Neural cell (in vitro differentiated cells): Measurements from ENCODE around the gene TRPV5. TPM values are rescaled to one million over a fixed set of nuclear protein-coding genes. Genes with fewer than 3 reads are reported as not detected.

Experiments used
- H2AFZ ChIP-seq: fragments of 200-600, 300-800 bp; sonication (generic), shearing (Covaris generic); 2 replicates; pipeline ENCODE4 v1.6.0; 2014; ENCODE audit warnings: low read depth, mild to moderate bottlenecking, antibody characterized with exemption, low read length, moderate library complexity
- H3F3A ChIP-seq: fragments of 200-600 bp; shearing (Covaris generic); 2 replicates; pipeline ENCODE4 v1.6.1; 2016; ENCODE audit warnings: mild to moderate bottlenecking, moderate library complexity, mixed read lengths, antibody characterized with exemption, low read length; ENCODE audit not compliant: insufficient read depth, poor library complexity, severe bottlenecking
- H3K27ac ChIP-seq: fragments of 200-600, 300-800 bp; sonication (generic), shearing (Covaris generic); 2 replicates; pipeline ENCODE4 v1.5.1; 2014; ENCODE audit warnings: mild to moderate bottlenecking, low read length, moderate library complexity
- H3K27me3 ChIP-seq: fragments of 300-800, 200-600 bp; sonication (generic), shearing (Covaris generic); 2 replicates; pipeline ENCODE4 v1.6.0; 2014; ENCODE audit warnings: mild to moderate bottlenecking, low read depth, low read length, moderate library complexity; ENCODE audit not compliant: insufficient read depth
- H3K36me3 ChIP-seq: fragments of 300-800, 200-600 bp; sonication (generic), shearing (Covaris generic); 2 replicates; pipeline ENCODE4 v1.5.1; 2014; ENCODE audit warnings: mild to moderate bottlenecking, antibody characterized with exemption, low read length, moderate library complexity; ENCODE audit not compliant: insufficient read depth
- H3K4me2 ChIP-seq: fragments of 300-800, 200-600 bp; sonication (generic), shearing (Covaris generic); 2 replicates; pipeline ENCODE4 v1.6.0; 2014; ENCODE audit warnings: mild to moderate bottlenecking, low read length
- H3K4me3 ChIP-seq: fragments of 300-800, 200-600 bp; sonication (generic), shearing (Covaris generic); 2 replicates; pipeline ENCODE4 v1.5.1; 2014; ENCODE audit warnings: mild to moderate bottlenecking, low read length, moderate library complexity
- H3K79me2 ChIP-seq: fragments of 200-600 bp; shearing (Covaris generic); replicated peaks from 2 replicates; pipeline ENCODE4 v1.6.0; 2014; ENCODE audit warnings: mild to moderate bottlenecking, low read length, moderate library complexity; ENCODE audit not compliant: insufficient read depth
- H3K9ac ChIP-seq: fragments of 300-800, 200-600 bp; sonication (generic), shearing (Covaris generic); 2 replicates; pipeline ENCODE4 v1.6.1; 2016; ENCODE audit warnings: mild to moderate bottlenecking, low read length, mixed read lengths
- H3K9me2 ChIP-seq: fragments of 200-600 bp; shearing (Covaris generic); 2 replicates; pipeline ENCODE4 v1.6.1; 2016; ENCODE audit warnings: mild to moderate bottlenecking, low read length, mixed read lengths; ENCODE audit not compliant: insufficient read depth
- H3K9me3 ChIP-seq: fragments of 200-600, 300-800 bp; sonication (generic), shearing (Covaris generic); 2 replicates; pipeline ENCODE4 v1.6.1; 2016; ENCODE audit warnings: mild to moderate bottlenecking, mixed run types, low read length, moderate library complexity, mixed read lengths
- H4K20me1 ChIP-seq: fragments of 200-600 bp; shearing (Covaris generic); 2 replicates; pipeline ENCODE4 v1.6.1; 2016; ENCODE audit warnings: mild to moderate bottlenecking, mixed run types; ENCODE audit not compliant: insufficient read depth
- CTCF ChIP-seq: fragments of 450-650 bp; IDR thresholded peaks from 2 replicates; pipeline ENCODE4 v1.5.1; 2014; ENCODE audit warnings: antibody characterized with exemption, mild to moderate bottlenecking, moderate library complexity; ENCODE audit not compliant: poor library complexity, severe bottlenecking
- EP300 ChIP-seq: fragments of 450-650 bp; conservative IDR thresholded peaks from 2 replicates; pipeline ENCODE4 v1.6.1; 2014; ENCODE audit warnings: antibody characterized with exemption, mild to moderate bottlenecking, moderate library complexity; ENCODE audit not compliant: poor library complexity, severe bottlenecking
- EZH2 ChIP-seq: fragments of 200-600, 300-800 bp; shearing (Covaris generic), sonication (generic); IDR thresholded peaks from 2 replicates; pipeline ENCODE4 v1.6.1; 2014; ENCODE audit warnings: antibody characterized with exemption, low read length, borderline replicate concordance, mild to moderate bottlenecking; ENCODE audit not compliant: insufficient read depth, poor library complexity, severe bottlenecking
- MXI1 ChIP-seq: fragments of 450-650 bp; conservative IDR thresholded peaks from 2 replicates; pipeline ENCODE4 v1.6.1; 2014; ENCODE audit warnings: antibody characterized with exemption, mild to moderate bottlenecking; ENCODE audit not compliant: poor library complexity, severe bottlenecking
- POLR2AphosphoS5 ChIP-seq: IDR thresholded peaks from 2 replicates; pipeline ENCODE4 v1.6.1; 2012
- RAD21 ChIP-seq: fragments of 450-650 bp; conservative IDR thresholded peaks from 2 replicates; pipeline ENCODE4 v1.6.1; 2014; ENCODE audit warnings: antibody characterized with exemption, mild to moderate bottlenecking, moderate library complexity
- SMC3 ChIP-seq: fragments of 450-650 bp; conservative IDR thresholded peaks from 2 replicates; pipeline ENCODE4 v1.6.1; 2014; ENCODE audit warnings: antibody characterized with exemption, mild to moderate bottlenecking, moderate library complexity; ENCODE audit not compliant: poor library complexity
- TAF1 ChIP-seq: IDR thresholded peaks from 2 replicates; pipeline ENCODE4 v1.6.1; 2012; ENCODE audit warnings: low read depth
- polyA plus RNA-seq: library from polyadenylated mRNA; depleted of rRNA; stranded (reverse); fragments of >200 nt; gene quantifications from 2 replicates; pipeline ENCODE4 v1.2.3, GENCODE V29; 2014
- TF ChIP-seq, protein P1 (sequence below): IDR thresholded peaks from 2 replicates; pipeline ENCODE4 v1.6.1; 2012; ENCODE audit warnings: borderline replicate concordance

The TRPV5 gene
- polyA plus RNA-seq, 1 donor from 2014 or later: not detected

GRCh38 chr7:142913566-142913965 lies 20.0 kb downstream of the TRPV5 start:
- Histone ChIP-seq H3K9ac (no peak overlapping the region), H2AFZ (no peak overlapping the region), H4K20me1 (no peaks in the 10 kb centered on the region), H3K9me3 (no peaks in the 10 kb centered on the region), H3K4me3 (no peak overlapping the region), H3K27me3 (no peaks in the 10 kb centered on the region), H3K9me2 (no peaks in the 10 kb centered on the region), H3F3A (no peaks in the 10 kb centered on the region), H3K36me3 (no peaks in the 10 kb centered on the region), H3K4me2 (no peak overlapping the region), H3K27ac (no peak overlapping the region), H3K79me2 (no peaks in the 10 kb centered on the region)
- no peak for TF ChIP-seq MXI1
- no peak for TF ChIP-seq SMC3
- TF ChIP-seq POLR2AphosphoS5: no peak
- TF ChIP-seq CTCF: no peak
- no peak for TF ChIP-seq RAD21
- TF ChIP-seq, protein P1, sequence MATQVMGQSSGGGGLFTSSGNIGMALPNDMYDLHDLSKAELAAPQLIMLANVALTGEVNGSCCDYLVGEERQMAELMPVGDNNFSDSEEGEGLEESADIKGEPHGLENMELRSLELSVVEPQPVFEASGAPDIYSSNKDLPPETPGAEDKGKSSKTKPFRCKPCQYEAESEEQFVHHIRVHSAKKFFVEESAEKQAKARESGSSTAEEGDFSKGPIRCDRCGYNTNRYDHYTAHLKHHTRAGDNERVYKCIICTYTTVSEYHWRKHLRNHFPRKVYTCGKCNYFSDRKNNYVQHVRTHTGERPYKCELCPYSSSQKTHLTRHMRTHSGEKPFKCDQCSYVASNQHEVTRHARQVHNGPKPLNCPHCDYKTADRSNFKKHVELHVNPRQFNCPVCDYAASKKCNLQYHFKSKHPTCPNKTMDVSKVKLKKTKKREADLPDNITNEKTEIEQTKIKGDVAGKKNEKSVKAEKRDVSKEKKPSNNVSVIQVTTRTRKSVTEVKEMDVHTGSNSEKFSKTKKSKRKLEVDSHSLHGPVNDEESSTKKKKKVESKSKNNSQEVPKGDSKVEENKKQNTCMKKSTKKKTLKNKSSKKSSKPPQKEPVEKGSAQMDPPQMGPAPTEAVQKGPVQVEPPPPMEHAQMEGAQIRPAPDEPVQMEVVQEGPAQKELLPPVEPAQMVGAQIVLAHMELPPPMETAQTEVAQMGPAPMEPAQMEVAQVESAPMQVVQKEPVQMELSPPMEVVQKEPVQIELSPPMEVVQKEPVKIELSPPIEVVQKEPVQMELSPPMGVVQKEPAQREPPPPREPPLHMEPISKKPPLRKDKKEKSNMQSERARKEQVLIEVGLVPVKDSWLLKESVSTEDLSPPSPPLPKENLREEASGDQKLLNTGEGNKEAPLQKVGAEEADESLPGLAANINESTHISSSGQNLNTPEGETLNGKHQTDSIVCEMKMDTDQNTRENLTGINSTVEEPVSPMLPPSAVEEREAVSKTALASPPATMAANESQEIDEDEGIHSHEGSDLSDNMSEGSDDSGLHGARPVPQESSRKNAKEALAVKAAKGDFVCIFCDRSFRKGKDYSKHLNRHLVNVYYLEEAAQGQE: no peak
- TF ChIP-seq EP300: no peak
- no peak for TF ChIP-seq TAF1
- TF ChIP-seq EZH2: no peak

DNA sequence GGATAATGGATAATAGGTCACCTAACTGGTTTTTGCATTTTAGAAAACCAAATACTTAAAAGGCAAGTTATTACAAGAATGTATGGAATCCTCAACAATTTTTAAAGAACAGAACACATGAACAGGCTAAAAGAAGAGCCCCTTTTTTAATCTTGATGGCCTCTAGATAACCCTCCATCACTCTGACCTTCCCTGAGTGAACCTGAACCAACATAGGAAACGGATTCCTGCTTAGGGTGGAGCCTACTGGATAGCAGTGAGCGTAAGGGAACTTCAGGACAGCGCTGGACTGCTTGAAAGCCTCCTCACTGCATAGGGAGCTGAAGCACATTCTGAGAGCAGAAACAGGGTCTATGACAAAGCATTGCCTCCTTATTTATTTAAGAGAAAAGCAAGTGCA lies 20.5 kb downstream of the TRPV5 start:
- H3F3A ChIP-seq: no peaks in the 10 kb centered on the region
- no peaks in the 10 kb centered on the region for H3K9me3 ChIP-seq
- no peaks in the 10 kb centered on the region for H3K79me2 ChIP-seq
- no peaks in the 10 kb centered on the region for H3K36me3 ChIP-seq
- no peak overlapping the region for H3K4me3 ChIP-seq
- H2AFZ ChIP-seq: no peak overlapping the region
- H3K27me3 ChIP-seq: no peaks in the 10 kb centered on the region
- H3K9ac ChIP-seq: no peak overlapping the region
- H3K27ac ChIP-seq: no peak overlapping the region
- no peaks in the 10 kb centered on the region for H4K20me1 ChIP-seq
- no peaks in the 10 kb centered on the region for H3K9me2 ChIP-seq
- no peak overlapping the region for H3K4me2 ChIP-seq
- TF ChIP-seq TAF1: no peak
- no peak for TF ChIP-seq CTCF
